ENCODE results near the gene HTATSF1. TPM values are rescaled to one million over a fixed set of nuclear protein-coding genes. Genes with fewer than 3 reads are reported as not detected.

The HTATSF1 gene
- total RNA-seq, 1 experiment from 2014 or later: 49.5 TPM

DNA sequence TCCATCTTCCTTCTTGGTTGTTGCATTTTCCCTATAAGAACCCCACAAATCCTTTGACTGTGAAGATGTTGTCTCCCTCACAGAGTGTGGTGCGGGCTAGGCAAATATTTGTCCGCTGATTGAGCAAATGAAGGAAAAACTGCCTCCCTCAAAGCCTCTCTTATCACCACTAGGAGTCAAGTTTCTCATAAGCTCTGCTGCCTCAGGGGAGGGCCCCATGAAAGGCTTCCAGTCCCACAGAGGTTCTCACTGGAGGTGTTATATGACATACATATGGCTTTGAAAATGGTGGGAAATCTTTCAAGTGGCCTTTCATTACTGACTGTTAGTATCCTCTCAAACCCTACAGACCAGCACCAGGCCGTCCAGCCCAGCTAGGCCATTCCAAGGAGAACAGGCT is 43.9 kb downstream of the HTATSF1 start:
- Histone ChIP-seq H2BK15ac (ENCODE audit: low read depth, low read length) (no peak overlapping the region), H3K14ac (ENCODE audit: insufficient read depth, low read length) (no peak overlapping the region), H3K23me2 (ENCODE audit: insufficient read length, low read depth, low read length, poor library complexity, severe bottlenecking) (no peaks in the 10 kb centered on the region), H2BK20ac (ENCODE audit: low read depth, low read length, poor library complexity, severe bottlenecking) (no peak overlapping the region), H2AFZ (ENCODE audit: low read length) (no peak overlapping the region), H3K27me3 (ENCODE audit: insufficient read depth, low read length) (no peaks in the 10 kb centered on the region), H3T11ph (ENCODE audit: low read length) (no peak overlapping the region), H3K79me1 (ENCODE audit: insufficient read depth, low read depth, low read length, poor library complexity, severe bottlenecking) (no peaks in the 10 kb centered on the region), H3K79me2 (ENCODE audit: insufficient read depth, low read length) (no peaks in the 10 kb centered on the region), H3K18ac (ENCODE audit: insufficient read length, low read depth, low read length) (no peak overlapping the region), H4K91ac (ENCODE audit: insufficient read length, low read depth, low read length) (no peak overlapping the region), H3K56ac (ENCODE audit: insufficient read length, low read depth, low read length) (no peak overlapping the region), H3K4ac (ENCODE audit: low read depth, low read length) (no peak overlapping the region), H4K8ac (replicated peaks; ENCODE audit: insufficient read length, low read depth, low read length) (no peak overlapping the region), H2BK12ac (ENCODE audit: insufficient read length, low read depth, low read length) (no peak overlapping the region), H3K4me1 (ENCODE audit: insufficient read depth, low read length) (no peaks in the 10 kb centered on the region), H3K23ac (ENCODE audit: insufficient read length, low read depth, low read length) (no peak overlapping the region), H3K9ac (ENCODE audit: extremely low read depth, insufficient read length, low read length) (no peak overlapping the region), H3K4me2 (ENCODE audit: insufficient read depth, insufficient read length, low read length) (no peak overlapping the region), H4K5ac (ENCODE audit: insufficient read length, low read depth, low read length) (no peak overlapping the region), H3K9me3 (ENCODE audit: control insufficient read depth, low read depth, low read length) (peaks cover 39% of the 10 kb centered on the region), H4K20me1 (ENCODE audit: control insufficient read depth, insufficient read depth, insufficient read length) (no peaks in the 10 kb centered on the region), H2AK5ac (ENCODE audit: insufficient read length, low read length) (no peak overlapping the region), H2BK120ac (ENCODE audit: low read depth, low read length, poor library complexity, severe bottlenecking) (no peak overlapping the region), H2BK5ac (ENCODE audit: insufficient read length, low read length) (no peak overlapping the region), H3K27ac (ENCODE audit: insufficient read length, low read depth, low read length) (no peak overlapping the region)
- no CpG with 5 or more reads among the region's 3 CpGs for WGBS (ENCODE audit: extremely low coverage, insufficient read length, low lambda C conversion rate)
- TF ChIP-seq, protein P1, sequence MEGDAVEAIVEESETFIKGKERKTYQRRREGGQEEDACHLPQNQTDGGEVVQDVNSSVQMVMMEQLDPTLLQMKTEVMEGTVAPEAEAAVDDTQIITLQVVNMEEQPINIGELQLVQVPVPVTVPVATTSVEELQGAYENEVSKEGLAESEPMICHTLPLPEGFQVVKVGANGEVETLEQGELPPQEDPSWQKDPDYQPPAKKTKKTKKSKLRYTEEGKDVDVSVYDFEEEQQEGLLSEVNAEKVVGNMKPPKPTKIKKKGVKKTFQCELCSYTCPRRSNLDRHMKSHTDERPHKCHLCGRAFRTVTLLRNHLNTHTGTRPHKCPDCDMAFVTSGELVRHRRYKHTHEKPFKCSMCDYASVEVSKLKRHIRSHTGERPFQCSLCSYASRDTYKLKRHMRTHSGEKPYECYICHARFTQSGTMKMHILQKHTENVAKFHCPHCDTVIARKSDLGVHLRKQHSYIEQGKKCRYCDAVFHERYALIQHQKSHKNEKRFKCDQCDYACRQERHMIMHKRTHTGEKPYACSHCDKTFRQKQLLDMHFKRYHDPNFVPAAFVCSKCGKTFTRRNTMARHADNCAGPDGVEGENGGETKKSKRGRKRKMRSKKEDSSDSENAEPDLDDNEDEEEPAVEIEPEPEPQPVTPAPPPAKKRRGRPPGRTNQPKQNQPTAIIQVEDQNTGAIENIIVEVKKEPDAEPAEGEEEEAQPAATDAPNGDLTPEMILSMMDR (conservative IDR thresholded peaks at IDR 0.05): no peak
- DNase-seq: no peak
- no peaks in the 10 kb centered on the region for H3K4me1 Mint-ChIP-seq
- H3K27me3 Mint-ChIP-seq (ENCODE audit: low read depth): peaks cover 2% of the 10 kb centered on the region; the same call in 1 of the 2 replicates
- H3K9me3 Mint-ChIP-seq: peaks cover 57 to 70% of the 10 kb centered on the region in 2 experiments
- H3K27ac Mint-ChIP-seq: no peak overlapping the region
- no peaks in the 10 kb centered on the region; a peak in 1 of 7 replicates for H3K36me3 Mint-ChIP-seq (ENCODE audit: insufficient read depth in 1 of 3, low read depth in 3 of 3)
- no peak overlapping the region for H3K4me3 Mint-ChIP-seq

All from H9 (cell line).